ENCODE results near the gene P3H1.

DNA sequence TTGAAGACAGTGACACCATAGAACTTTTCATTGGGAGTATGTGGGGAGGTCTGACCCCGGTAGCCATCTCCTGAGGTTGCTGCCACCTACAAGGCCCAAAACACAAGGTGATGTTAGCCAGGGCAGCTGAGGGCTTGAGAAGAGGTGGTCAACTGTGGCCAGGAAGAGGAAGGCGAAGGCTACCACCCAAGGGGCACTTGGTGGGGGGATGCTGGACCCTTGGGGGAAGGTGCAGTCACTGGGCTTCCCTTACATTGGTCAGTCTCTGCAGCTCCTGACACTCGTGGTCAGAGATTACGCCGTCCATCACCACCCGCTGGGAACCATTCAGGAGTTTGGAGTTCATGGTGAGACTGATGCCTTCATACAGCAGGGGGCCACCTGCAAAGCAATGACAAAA lies 14.5 kb downstream of the P3H1 start:
- TF ChIP-seq ZNF114 (tag by site-specific recombination; IDR thresholded peaks at IDR 0.05) (no peak), GLIS2 (tag by site-specific recombination; IDR thresholded peaks at IDR 0.05) (no peak), ZNF133 (tag by site-specific recombination; IDR thresholded peaks at IDR 0.05) (no peak), ZBTB8A (tag by site-specific recombination; IDR thresholded peaks at IDR 0.05) (no peak), ZNF843 (tag by site-specific recombination; IDR thresholded peaks at IDR 0.05) (no peak), ZNF221 (tag by site-specific recombination; IDR thresholded peaks at IDR 0.05; ENCODE audit: borderline replicate concordance) (no peak), ZNF394 (tag by site-specific recombination; IDR thresholded peaks at IDR 0.05; ENCODE audit: borderline replicate concordance) (no peak), YY1 (tag by site-specific recombination; IDR thresholded peaks at IDR 0.05) (no peak), ZSCAN23 (tag by site-specific recombination; IDR thresholded peaks at IDR 0.05) (no peak), FEZF1 (tag by site-specific recombination; IDR thresholded peaks at IDR 0.05) (no peak)
- TF ChIP-seq, protein P1, sequence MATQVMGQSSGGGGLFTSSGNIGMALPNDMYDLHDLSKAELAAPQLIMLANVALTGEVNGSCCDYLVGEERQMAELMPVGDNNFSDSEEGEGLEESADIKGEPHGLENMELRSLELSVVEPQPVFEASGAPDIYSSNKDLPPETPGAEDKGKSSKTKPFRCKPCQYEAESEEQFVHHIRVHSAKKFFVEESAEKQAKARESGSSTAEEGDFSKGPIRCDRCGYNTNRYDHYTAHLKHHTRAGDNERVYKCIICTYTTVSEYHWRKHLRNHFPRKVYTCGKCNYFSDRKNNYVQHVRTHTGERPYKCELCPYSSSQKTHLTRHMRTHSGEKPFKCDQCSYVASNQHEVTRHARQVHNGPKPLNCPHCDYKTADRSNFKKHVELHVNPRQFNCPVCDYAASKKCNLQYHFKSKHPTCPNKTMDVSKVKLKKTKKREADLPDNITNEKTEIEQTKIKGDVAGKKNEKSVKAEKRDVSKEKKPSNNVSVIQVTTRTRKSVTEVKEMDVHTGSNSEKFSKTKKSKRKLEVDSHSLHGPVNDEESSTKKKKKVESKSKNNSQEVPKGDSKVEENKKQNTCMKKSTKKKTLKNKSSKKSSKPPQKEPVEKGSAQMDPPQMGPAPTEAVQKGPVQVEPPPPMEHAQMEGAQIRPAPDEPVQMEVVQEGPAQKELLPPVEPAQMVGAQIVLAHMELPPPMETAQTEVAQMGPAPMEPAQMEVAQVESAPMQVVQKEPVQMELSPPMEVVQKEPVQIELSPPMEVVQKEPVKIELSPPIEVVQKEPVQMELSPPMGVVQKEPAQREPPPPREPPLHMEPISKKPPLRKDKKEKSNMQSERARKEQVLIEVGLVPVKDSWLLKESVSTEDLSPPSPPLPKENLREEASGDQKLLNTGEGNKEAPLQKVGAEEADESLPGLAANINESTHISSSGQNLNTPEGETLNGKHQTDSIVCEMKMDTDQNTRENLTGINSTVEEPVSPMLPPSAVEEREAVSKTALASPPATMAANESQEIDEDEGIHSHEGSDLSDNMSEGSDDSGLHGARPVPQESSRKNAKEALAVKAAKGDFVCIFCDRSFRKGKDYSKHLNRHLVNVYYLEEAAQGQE (tag by site-specific recombination; IDR thresholded peaks at IDR 0.05) = no peak
- TF ChIP-seq, protein P2, sequence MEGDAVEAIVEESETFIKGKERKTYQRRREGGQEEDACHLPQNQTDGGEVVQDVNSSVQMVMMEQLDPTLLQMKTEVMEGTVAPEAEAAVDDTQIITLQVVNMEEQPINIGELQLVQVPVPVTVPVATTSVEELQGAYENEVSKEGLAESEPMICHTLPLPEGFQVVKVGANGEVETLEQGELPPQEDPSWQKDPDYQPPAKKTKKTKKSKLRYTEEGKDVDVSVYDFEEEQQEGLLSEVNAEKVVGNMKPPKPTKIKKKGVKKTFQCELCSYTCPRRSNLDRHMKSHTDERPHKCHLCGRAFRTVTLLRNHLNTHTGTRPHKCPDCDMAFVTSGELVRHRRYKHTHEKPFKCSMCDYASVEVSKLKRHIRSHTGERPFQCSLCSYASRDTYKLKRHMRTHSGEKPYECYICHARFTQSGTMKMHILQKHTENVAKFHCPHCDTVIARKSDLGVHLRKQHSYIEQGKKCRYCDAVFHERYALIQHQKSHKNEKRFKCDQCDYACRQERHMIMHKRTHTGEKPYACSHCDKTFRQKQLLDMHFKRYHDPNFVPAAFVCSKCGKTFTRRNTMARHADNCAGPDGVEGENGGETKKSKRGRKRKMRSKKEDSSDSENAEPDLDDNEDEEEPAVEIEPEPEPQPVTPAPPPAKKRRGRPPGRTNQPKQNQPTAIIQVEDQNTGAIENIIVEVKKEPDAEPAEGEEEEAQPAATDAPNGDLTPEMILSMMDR (tag by site-specific recombination; IDR thresholded peaks at IDR 0.05) = no peak
- TF ChIP-seq, protein P3, sequence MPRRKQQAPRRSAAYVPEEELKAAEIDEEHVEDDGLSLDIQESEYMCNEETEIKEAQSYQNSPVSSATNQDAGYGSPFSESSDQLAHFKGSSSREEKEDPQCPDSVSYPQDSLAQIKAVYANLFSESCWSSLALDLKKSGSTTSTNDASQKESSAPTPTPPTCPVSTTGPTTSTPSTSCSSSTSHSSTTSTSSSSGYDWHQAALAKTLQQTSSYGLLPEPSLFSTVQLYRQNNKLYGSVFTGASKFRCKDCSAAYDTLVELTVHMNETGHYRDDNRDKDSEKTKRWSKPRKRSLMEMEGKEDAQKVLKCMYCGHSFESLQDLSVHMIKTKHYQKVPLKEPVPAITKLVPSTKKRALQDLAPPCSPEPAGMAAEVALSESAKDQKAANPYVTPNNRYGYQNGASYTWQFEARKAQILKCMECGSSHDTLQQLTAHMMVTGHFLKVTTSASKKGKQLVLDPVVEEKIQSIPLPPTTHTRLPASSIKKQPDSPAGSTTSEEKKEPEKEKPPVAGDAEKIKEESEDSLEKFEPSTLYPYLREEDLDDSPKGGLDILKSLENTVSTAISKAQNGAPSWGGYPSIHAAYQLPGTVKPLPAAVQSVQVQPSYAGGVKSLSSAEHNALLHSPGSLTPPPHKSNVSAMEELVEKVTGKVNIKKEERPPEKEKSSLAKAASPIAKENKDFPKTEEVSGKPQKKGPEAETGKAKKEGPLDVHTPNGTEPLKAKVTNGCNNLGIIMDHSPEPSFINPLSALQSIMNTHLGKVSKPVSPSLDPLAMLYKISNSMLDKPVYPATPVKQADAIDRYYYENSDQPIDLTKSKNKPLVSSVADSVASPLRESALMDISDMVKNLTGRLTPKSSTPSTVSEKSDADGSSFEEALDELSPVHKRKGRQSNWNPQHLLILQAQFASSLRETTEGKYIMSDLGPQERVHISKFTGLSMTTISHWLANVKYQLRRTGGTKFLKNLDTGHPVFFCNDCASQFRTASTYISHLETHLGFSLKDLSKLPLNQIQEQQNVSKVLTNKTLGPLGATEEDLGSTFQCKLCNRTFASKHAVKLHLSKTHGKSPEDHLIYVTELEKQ (tag by site-specific recombination; IDR thresholded peaks at IDR 0.05; ENCODE audit: borderline replicate concordance) = no peak
